HG03460 (cell line): ENCODE results near the gene PTPRK.

Source experiments
- ATAC-seq: cut with Tn5 transposase; IDR thresholded peaks from one replicate; pipeline ENCODE4 v1.9.1; 2021; ENCODE audit not compliant: unreplicated experiment

The PTPRK gene

DNA sequence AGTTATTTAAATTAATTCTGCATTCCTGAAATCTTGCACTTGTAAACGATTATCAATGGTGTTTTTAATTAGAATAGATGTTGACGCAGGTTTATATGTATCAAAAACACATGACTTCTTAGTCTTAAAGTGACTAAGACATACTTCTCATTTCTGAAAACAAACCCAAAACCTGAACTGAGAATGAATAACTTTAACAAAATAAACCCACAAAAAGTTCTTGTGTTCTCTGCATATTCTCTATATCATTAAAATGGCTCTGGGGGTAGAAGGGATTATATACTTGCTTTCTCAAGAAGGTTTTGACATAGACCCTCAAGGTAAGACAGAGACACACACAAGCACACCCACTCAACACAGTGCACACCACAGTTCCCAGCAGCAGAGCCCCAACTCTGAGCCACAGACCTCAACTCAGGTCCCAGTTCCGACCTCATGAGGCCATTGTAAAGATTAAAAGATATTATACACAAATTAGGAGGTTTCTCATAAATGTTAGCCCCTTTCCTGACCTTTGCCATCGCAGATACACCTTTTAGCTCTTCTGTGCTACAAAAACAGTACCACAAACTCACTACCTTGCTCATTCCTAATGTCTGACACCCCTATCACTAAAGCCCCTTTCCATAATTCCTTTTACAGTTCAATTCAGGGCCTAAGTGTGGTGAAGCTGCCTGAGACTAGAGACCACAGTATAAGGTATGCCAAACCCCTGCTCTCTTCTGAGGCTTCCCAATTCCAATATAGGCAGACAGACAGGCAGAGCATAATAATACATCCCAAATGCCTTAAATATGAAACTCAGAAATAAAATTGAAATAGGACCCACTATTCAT, 267.8 kb downstream of the PTPRK start:
- peak; percentile 78 for ATAC-seq

DNA sequence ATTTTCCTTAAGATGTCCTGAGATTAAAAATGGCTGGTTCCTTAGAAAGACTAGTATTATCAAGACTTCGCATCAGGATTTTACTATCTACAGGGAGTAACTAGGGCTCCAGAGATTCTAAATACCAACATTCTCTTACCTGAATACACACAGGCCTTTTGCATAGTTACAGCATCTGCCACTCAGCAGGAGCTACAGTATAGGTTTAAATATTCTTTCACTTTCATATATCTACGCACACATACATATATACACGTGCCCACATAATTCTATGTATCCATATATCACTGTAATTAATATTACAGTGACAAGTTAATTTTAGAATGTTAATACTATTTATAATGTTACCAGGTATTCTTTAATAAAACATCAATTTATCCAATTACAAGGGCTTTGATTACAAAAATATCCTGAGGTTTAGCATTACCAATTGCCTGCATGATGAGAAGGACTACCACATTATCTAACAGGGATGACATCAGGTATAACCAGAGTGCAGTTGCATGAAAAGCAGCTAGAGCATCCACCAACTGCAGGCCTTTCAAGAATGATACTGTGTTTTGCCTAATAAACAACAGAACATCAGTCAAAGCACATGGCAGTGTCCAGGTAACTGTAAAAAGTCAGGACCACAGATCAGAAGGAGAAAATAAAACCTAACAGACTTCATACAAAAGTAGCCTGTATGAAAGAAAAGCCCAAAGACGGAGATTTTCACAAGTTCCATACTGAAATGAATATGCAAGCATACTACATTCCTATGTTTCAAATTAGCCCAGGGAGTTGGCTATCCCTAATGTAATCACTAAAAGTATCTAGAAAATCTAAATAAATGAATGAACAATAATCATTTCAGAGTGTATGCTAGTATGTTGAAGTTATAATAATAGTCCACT, 268.7 kb downstream of the PTPRK start:
- no peak for ATAC-seq

DNA sequence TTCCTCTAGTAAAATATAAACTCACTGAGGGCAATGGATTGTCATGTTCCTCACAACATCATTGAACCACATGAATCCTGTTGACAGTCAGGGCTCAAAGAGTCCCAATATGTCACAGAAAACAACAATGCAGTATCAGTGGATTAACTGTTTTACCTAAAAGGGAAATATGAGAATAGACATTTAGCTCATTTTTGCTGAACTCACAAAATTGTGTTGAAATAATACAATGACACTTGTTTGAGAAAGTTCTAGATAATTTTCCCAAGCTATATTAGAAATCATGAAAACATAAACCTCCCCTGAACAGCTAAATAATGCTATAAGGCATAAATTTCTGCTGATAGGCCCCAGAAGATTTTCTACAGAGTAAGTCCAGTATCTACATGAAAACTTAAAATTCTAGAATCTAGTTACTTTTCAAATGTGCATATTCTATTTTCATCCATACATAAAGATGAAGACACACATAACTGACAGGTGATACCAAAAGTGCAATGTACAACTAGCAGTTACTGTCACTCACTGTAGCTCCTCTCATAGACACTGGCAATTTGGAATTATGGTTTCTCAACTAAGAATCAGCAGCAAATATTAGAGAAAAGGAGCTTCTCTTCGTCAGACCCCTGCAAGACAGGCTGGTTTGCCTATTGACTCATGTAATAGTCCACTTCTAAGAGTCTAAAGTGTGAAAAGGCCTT, 269.9 kb downstream of the PTPRK start:
- ATAC-seq, result no peak

GRCh38 chr6:128249429-128249828, 271.0 kb downstream of the PTPRK start:
- no peak for ATAC-seq

- no peak for ATAC-seq
Measured at GRCh38 chr6:128246472-128247260, 273.7 kb downstream of the PTPRK start.

DNA sequence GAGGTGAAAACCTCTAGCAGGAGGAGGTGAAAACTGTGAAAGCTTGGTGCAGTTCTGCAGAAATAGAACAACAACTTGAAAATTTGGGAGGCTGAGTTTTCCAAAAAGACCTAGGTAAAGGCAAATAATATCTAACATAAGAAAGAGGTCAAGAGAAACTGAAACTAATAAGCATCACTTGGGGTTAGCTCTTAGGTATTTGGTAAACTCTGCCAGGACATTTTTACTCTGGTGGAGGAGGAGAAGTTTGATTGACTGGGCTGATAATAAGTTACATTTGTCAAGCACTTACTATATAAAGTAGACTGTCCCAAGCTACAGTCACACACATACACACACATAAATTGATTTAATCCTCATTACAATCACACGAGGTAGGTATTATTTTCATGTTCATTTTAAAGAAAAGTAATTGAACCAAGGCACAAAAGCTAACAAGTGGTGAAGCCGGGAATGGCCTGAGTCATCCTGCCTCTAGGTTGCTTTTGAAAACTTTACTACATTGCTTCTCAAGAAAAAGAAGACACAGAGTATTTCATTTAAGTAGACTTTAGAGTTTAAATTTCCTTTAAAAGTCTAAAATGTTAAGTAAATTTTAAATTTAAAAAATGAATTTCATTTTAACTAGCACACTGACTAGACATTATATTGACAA, 275.5 kb downstream of the PTPRK start:
- ATAC-seq, result no peak

GRCh38 chr6:128242765-128243403, 277.5 kb downstream of the PTPRK start:
- ATAC-seq, result no peak

- peak; percentile 66 for ATAC-seq
Measured at GRCh38 chr6:128241216-128241615, 279.2 kb downstream of the PTPRK start.

- ATAC-seq, result peak; percentile 50
Measured at GRCh38 chr6:128240024-128240428, 280.4 kb downstream of the PTPRK start.

DNA sequence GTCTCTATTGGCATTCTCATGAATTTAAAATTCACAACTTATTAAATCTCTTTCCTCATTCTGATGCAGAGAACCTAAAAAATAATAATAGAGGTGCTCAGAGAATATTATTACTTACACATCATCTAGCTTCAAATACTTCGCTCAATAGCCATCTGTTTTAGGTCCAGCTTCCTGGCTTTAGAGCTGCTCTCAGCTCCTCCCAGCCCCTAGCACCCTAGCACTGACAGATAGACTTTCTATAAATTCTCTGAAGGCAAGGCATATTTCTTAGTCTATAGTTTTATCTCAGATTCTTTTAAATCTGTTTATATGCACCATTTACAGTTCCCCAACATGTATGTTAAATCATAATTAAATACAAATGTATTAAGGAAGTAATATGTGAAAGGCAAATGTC, 281.3 kb downstream of the PTPRK start:
- ATAC-seq, result no peak

DNA sequence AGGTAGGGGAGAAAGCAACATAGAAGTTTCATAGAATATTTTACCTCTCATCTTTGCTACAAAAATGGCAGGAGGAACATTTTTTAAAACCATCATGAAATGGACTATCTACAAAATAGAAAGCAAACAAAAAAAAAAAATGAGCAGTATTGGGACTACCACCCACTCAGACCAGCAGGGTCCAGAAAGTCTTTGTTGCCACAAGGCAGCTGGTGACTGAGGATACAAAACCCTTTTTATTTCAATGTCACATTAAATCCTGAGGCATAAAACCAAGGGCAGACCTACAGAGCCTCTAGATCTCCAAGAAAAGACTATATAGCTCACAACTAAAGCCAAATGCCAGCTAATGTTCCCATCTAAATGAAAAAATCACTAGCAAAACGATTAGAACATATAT, 282.2 kb downstream of the PTPRK start:
- no peak for ATAC-seq

DNA sequence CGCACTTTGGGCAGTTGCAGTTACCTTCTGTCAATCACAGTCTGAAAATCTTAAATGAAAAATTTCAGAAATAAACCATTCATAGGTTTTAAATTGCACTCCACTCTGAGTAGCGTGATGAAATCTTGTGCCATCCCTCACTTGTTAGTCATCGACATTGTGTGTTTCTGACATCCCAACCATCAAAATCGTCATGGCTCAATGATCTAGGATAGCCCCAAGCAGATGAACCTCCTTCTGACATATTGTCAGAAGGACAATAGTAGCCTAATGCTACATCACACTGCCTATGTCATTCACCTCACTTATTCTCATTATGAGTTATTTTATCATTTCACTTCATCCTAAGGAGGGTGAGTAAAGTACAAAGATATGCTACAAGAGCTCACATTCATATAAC, 284.8 kb downstream of the PTPRK start:
- ATAC-seq, result no peak

DNA sequence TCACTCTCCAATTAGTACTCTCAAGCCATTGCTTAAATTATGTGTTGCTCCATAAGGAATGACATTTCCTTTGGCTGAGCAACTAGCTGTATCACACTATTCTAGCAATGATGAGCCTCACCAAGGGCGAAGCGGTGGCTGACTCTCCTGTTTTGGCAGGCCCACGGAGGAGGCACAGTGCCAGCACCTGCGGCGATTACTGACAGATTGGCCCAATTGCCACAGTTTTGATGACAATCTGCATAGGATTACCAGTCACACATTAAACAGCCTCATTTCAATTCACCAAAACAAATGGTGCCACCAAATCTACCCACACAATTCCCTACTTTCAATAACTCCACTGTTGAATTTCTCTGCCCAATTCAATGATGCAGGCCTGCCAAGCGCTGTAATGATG, 286.9 kb downstream of the PTPRK start:
- no peak for ATAC-seq

DNA sequence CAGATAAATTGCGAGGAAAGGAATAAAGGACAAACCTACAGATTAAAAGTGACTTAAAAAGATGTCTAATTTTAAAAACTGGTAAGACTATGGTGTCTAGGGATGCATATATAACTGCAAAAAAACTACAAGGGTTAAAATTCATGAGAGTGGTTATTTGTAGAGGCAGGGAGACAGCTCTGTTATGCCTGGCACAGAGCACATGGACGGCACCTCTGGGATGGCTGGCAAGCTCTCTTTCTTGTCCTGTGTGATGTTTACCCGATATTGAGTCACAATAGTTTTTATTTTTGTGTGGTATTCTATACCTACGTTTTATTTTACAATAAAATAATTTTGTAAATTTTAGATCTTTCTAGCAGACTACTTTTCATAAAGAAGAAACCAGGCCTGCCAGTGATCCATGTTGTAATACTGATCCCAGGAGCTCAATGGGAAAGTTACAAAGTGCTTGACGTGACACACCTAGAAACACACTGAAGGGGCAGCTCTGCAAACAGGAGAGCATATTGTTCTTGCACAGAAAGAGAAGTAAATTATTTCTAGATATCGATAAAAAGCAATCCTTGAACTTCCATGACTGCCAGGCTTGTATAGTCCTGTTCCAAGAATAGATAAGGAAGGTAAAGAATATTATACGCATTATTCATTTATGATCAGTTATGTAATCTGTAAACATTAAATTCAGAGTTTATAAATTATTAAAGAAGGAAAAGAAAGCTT, 290.0 kb downstream of the PTPRK start:
- no peak for ATAC-seq

GRCh38 chr6:128225612-128226011, 294.8 kb downstream of the PTPRK start:
- no peak for ATAC-seq

DNA sequence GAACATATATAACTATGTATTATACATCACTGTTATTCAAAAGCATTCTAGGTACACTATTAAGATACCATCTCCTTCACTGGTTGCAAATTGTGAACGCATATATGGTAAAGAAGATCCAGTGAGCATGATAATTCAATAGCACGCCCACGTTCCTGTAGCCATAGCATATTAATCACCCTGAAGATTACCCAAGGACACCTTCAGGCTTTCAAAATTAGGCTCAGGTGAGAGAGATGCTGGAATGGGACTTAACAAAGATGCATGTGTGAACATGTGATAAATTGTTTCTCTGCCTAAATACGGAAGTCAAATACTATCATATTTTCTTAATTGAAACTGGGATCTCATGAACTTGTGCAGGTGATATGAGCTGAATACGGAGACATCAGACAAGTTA, 303.5 kb downstream of the PTPRK start:
- no peak for ATAC-seq

GRCh38 chr6:128209771-128210170, 310.6 kb downstream of the PTPRK start:
- no peak for ATAC-seq

GRCh38 chr6:128208851-128209580, 311.4 kb downstream of the PTPRK start:
- no peak for ATAC-seq
